ENCODE results near the gene NTHL1.

GRCh38 chr16:2053897-2054296, 6.3 kb upstream of the NTHL1 start:
- TF ChIP-seq CTCF (IDR thresholded peaks at IDR 0.05): no peak
- TF ChIP-seq POLR2A (IDR thresholded peaks at IDR 0.05): no peak
